ENCODE data around the gene GPR141.

GPR141 gene

GRCh38 chr7:37784015-37784414 is 100.4 kb downstream of the GPR141 start:
- no peak for DNase-seq (ENCODE audit: low read depth in 3 of 3)

- DNase-seq (ENCODE audit: low read depth in 3 of 3) = no peak
These were observed 103.4 kb downstream of the GPR141 start for GRCh38 chr7:37786741-37787569.
